GM20000 (cell line): Measurements from ENCODE around the gene KHSRP.

ENCODE experiments used
- DNase-seq: peaks from one replicate; pipeline ENCODE4 v3.0.0; 2012; ENCODE audit warnings: low spot score
- TF ChIP-seq, protein P1 (sequence below): IDR thresholded peaks from 2 replicates; pipeline ENCODE4 v1.5.1; 2012; ENCODE audit warnings: mild to moderate bottlenecking, control low read depth; ENCODE audit errors: extremely low read depth, missing control alignments

KHSRP gene

DNA sequence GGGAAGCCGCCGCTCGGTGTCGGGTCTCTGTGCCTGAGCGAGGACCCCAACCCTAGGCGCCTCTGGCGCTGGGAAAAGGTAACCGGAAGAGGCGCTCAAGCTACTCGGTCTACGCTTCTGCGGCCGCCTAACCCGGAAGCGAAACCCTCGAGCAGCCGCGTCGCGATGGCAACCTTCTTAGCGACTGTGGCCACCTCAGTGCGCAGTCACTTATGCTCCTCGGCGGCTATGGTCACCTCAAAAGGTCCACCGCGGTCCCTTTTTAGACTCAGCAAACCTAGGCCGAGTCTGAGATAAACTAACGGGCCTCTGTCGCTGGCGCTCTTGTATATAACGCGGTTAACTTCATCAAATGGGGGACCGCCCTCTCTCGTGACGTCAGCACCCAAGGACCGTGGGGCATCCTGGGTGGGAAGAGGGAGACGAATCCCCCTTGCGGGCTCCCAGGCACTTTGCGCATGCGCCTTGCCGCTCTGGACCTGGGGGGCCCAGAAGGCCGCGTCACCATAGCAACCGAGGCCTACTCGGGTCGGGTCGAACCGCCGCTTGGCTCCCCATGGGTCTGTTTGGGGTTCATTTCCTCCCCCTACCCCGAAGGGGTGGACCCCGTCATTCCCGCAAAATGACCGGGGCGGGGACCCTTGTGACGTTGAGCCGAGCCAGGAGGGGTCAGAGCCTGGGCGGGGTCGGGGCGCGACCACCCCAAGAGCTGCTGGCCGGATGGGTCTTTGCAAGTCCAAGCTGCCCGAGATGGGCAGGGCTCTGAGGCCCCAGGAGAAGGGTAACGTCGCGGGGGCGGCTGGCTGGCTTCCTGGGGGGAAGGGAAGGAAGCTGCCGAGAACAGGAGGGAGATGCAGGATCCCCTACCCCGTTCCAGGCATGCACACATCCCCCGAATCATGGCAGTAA is 31.3 kb downstream of the KHSRP start, which contains the start of gene GTF2F1:
Gene GTF2F1, minus strand, starts transcription at position 91 of the 909 bp plus-strand sequence. CDS start 169 bp downstream, outside the sequence.
- peak; percentile 96 for DNase-seq
- TF ChIP-seq, protein P1, sequence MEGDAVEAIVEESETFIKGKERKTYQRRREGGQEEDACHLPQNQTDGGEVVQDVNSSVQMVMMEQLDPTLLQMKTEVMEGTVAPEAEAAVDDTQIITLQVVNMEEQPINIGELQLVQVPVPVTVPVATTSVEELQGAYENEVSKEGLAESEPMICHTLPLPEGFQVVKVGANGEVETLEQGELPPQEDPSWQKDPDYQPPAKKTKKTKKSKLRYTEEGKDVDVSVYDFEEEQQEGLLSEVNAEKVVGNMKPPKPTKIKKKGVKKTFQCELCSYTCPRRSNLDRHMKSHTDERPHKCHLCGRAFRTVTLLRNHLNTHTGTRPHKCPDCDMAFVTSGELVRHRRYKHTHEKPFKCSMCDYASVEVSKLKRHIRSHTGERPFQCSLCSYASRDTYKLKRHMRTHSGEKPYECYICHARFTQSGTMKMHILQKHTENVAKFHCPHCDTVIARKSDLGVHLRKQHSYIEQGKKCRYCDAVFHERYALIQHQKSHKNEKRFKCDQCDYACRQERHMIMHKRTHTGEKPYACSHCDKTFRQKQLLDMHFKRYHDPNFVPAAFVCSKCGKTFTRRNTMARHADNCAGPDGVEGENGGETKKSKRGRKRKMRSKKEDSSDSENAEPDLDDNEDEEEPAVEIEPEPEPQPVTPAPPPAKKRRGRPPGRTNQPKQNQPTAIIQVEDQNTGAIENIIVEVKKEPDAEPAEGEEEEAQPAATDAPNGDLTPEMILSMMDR, result no peak

DNA sequence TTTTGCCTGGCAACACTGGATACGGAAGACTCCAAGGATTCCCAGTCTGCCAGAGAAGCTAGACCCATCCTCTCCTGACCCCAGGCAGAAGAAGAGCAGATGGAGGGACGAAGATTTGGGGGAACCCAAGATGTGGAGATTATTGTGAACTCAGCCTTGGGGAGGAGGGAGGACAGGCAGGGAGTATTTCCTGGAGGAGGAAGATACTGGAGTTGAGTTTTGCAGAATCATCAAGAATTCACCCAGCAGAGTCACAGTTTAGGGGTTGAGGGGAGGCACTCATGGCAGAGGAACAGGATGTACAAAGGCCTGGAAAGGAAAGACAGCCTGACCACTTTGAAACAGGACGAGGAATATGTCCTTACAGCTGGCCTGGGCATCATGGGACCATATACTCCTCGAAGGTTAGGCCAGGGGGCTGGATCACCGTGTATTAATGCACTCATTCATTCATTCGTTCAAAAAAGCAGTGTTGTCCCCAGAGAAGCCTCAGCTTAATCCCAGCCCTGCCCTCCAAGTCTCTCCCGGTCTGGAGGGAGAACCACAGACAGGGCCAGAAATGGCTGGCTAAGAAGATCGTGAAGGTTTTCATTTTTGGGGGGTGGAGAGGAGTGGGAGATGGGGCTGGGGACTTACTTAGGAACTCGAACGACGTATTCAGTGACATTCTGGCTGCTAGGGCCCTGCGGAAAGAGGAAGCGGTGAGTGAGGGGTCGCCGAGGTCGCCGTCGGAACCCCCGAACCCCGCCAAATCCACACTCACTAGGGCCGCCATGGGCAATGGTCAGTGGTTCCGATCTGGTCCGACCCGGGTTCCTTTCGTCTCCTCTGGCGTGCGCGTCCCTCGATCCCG is 32.2 kb downstream of the KHSRP start:
- TF ChIP-seq, protein P1, result no peak

DNA sequence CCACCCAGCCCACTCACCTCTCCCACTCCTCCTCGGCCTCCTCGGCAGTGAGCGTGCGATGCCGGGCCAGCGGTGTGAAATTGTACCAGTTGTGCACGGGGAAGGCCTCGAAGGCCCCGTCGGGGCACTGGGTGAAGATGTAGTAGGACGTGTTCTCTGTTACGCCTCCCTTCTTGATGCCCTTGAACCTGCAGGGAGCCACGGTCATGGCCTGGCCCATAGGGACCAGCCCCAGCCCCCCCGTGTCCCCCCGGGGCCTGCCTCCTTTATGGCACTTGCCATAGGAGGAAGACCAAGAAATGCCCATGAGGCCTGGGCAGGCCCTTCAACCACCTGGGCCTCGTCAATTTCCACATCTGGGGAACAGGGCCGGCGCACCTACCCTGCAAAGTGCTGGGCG is 37.2 kb downstream of the KHSRP start:
- TF ChIP-seq, protein P1, result no peak
- DNase-seq, result no peak

More for the DNA sequence above, 32.2 kb downstream of the KHSRP start:
- no peak for DNase-seq

DNA sequence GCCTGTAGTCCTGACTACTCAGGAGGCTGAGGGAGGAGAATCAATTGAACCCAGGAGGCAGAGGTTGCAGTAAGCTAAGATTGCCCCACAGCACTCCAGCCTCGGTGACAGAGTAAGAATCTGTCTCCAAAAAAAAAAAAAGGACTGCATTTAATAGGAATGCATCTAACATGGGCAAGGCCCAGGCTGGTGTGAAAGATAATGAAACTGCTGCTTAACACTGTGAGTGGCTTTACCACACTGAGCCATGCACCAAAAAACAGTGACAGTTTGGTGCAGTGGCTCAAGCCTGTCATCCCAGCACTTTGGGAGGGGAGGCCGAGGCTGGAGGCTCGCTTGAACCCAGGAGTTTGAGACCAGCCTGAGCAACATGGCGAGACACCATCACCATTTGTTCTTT is 40.2 kb downstream of the KHSRP start:
- no peak for DNase-seq

DNA sequence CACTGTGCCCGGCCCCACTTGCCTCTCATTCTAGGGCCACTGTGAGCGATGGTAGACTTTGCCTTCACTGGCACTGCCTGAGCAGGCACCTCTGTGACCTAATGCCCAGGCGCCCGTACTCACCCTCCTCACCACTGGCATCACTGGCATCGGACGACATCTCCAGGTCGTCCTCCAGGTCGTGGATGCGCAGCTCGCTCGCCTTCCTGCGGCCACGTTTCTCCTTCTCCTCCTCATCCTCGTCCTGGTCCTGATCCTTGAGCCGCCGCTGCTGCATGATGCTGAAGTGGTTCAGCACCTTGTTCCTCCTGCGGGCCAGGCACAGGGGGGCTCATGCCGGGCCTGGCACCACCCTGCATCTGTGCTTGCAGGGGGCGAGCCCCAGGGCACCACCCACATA is 41.4 kb downstream of the KHSRP start:
- TF ChIP-seq, protein P1, result no peak
- no peak for DNase-seq

More for the DNA sequence above, 40.2 kb downstream of the KHSRP start:
- TF ChIP-seq, protein P1, result no peak

DNA sequence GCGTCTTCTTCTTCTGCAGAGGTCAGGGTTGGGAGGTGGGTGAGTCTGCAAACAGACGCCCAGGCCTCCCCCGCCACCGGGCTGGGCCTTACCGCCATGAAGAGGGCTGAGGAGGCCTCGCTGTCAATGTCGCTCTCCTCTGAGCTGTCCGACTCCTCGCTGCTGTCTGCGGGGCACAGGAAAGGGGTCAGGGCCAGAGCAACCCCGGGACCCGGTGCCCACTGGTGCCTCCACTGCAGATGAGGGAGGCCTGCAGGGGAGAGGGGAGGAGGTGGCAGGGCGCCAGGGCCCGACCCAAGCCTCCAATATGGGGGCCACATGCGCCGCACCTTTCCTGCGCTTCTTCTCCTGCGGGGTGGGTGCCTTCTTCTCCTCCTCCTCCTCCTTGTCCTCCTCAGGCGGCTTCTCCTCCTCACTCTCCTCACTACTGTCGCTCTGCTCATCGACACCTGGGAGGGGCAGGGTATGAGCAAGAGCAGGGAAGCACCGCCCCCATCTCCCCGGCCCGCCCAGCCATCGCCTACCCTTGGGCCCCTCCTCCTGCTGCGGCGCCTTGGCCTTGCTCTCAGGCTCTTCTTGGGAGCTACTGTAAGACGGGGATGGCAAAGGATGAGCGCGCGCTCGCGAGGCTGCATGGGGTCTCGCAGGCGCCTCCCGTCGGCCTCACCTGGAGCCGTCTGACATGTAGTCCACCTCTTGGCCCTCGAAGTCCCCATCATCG is 43.4 kb downstream of the KHSRP start:
- TF ChIP-seq, protein P1, result no peak

More for the DNA sequence above, 43.4 kb downstream of the KHSRP start:
- DNase-seq, result no peak
